B cell (primary cell): ENCODE measurements around the gene PLS1. TPM values are rescaled to one million over a fixed set of nuclear protein-coding genes. Genes with fewer than 3 reads are reported as not detected.

Source experiments
- ATAC-seq: fragments of 200-7000 bp; cut with Tn5 transposase; one replicate; pipeline ENCODE4 v1.10.0; 2021; ENCODE audit warnings: low read depth, mild to moderate bottlenecking, moderate number of reproducible peaks, moderate library complexity
- CTCF ChIA-PET: fragments of 350-600 bp; sonication (Branson Sonifier 250); formaldehyde crosslinking; loops from one replicate; lab custom pipeline; 2021; ENCODE audit warnings: antibody characterized with exemption, inconsistent platforms; lab: Charles Lee
- POLR2A ChIA-PET: fragments of 350-600 bp; sonication (Branson Sonifier 250); formaldehyde crosslinking; loops from one replicate; lab custom pipeline; 2021; ENCODE audit warnings: antibody characterized with exemption; lab: Charles Lee
- DNase-seq: peaks from one replicate; pipeline ENCODE4 v3.0.0; 2013
- H2AFZ ChIP-seq: 2 replicates; pipeline ENCODE4 v1.6.1; 2012; ENCODE audit warnings: mild to moderate bottlenecking, low read depth, low read length; ENCODE audit not compliant: insufficient read depth, poor library complexity, severe bottlenecking
- H3K27ac ChIP-seq, 2 donors: 1 replicate in 1 of 2; 2 replicates in 1 of 2; pipeline ENCODE4 v1.5.1; 2012 to 2013; ENCODE audit warnings: low read length in 2 of 2, mild to moderate bottlenecking in 2 of 2, moderate library complexity in 1 of 2
- H3K27me3 ChIP-seq, 4 experiments: fragments of 200-600 bp in 1 of 4; sonication (generic) in 1 of 4; replicated peaks in 1 of 4; 1 replicate in 2 of 4; 2 replicates in 2 of 4; pipeline versions ENCODE4 v1.6.1 to v1.7.0; 2013 to 2016; ENCODE audit warnings: low read length in 3 of 4, mild to moderate bottlenecking in 2 of 4, mixed read lengths in 1 of 4, moderate library complexity in 1 of 4; ENCODE audit not compliant: insufficient read depth in 4 of 4, control insufficient read depth in 3 of 4; ENCODE audit errors: control extremely low read depth in 1 of 4
- H3K36me3 ChIP-seq, 2 experiments: replicated peaks in 1 of 2; 1 replicate in 1 of 2; 2 replicates in 1 of 2; pipeline versions ENCODE4 v1.6.1 to v1.7.1; 2013; ENCODE audit warnings: low read length in 1 of 2; ENCODE audit not compliant: insufficient read depth in 2 of 2, control insufficient read depth in 1 of 2; ENCODE audit errors: control extremely low read depth in 1 of 2, extremely low read depth in 1 of 2
- H3K4me1 ChIP-seq, 2 donors: fragments of 200-600 bp in 1 of 2; sonication (generic) in 1 of 2; 1 replicate in 1 of 2; 2 replicates in 1 of 2; pipeline versions ENCODE4 v1.5.1 to v1.6.1; 2013 to 2017; ENCODE audit warnings: low read length in 2 of 2; ENCODE audit not compliant: control insufficient read depth in 2 of 2, insufficient read depth in 2 of 2
- H3K4me2 ChIP-seq: replicated peaks from 2 replicates; pipeline ENCODE3; 2012; ENCODE audit warnings: mild to moderate bottlenecking, low read depth, low read length; ENCODE audit not compliant: poor library complexity, severe bottlenecking
- H3K4me3 ChIP-seq, 5 experiments: fragments of 200-600 bp in 1 of 5; sonication (generic) in 1 of 5; 1 replicate in 3 of 5; 2 replicates in 2 of 5; pipeline versions ENCODE4 v1.5.1 to v1.7.0; 2011 to 2016; ENCODE audit warnings: low read length in 4 of 5, mild to moderate bottlenecking in 4 of 5, low read depth in 2 of 5, control low read depth in 1 of 5, moderate library complexity in 1 of 5; ENCODE audit not compliant: insufficient read depth in 1 of 5; ENCODE audit errors: control extremely low read depth in 1 of 5, extremely low read depth in 1 of 5
- H3K79me2 ChIP-seq: fragments of 200-600 bp; sonication (generic); one replicate; pipeline ENCODE4 v1.6.0; 2016; ENCODE audit warnings: low read length; ENCODE audit not compliant: control insufficient read depth, insufficient read depth
- H3K9ac ChIP-seq: fragments of 200-600 bp; sonication (generic); 2 replicates; pipeline ENCODE4 v1.6.1; 2017; ENCODE audit warnings: mild to moderate bottlenecking, low read length, moderate library complexity
- H3K9me3 ChIP-seq, 3 donors: one replicate each; pipeline versions ENCODE4 v1.6.1 to v1.7.1; 2013; ENCODE audit warnings: low read length in 2 of 3; ENCODE audit not compliant: control insufficient read depth in 2 of 3, insufficient read depth in 1 of 3; ENCODE audit errors: control extremely low read depth in 1 of 3
- H4K20me1 ChIP-seq: 2 replicates; pipeline ENCODE4 v1.6.0; 2012; ENCODE audit warnings: mild to moderate bottlenecking, low read length; ENCODE audit not compliant: insufficient read depth, control insufficient read depth, poor library complexity, severe bottlenecking
- H3K27ac Mint-ChIP-seq: one replicate; pipeline ENCODE4 v1.8.0; 2021; ENCODE audit warnings: mixed read lengths
- H3K27me3 Mint-ChIP-seq: one replicate; pipeline ENCODE4 v1.8.0; 2021; ENCODE audit warnings: mixed read lengths
- H3K4me1 Mint-ChIP-seq: one replicate; pipeline ENCODE4 v1.8.0; 2021; ENCODE audit warnings: mixed read lengths
- H3K4me3 Mint-ChIP-seq: one replicate; pipeline ENCODE4 v1.8.0; 2021; ENCODE audit warnings: mixed read lengths
- H3K9me3 Mint-ChIP-seq: one replicate; pipeline ENCODE4 v1.8.0; 2022; ENCODE audit warnings: mixed read lengths; ENCODE audit not compliant: insufficient read depth
- EZH2 ChIP-seq: IDR thresholded peaks from 2 replicates; pipeline ENCODE4 v1.6.1; 2012; ENCODE audit warnings: borderline replicate concordance, low read depth, mild to moderate bottlenecking, moderate library complexity, low read length; ENCODE audit not compliant: insufficient read depth, poor library complexity, severe bottlenecking
- WGBS: methylation state at CpG from one replicate; pipeline ENCODE4 v1.1.5; 2013; ENCODE audit warnings: missing lambda C conversion rate; ENCODE audit not compliant: insufficient coverage; 5-methylcytosine and 5-hydroxymethylcytosine counted together
- intact Hi-C: fragments of 100-400 bp; cut with micrococcal nuclease; formaldehyde crosslinking; loops from one replicate; pipeline ENCODE4 v1.10.0; 2022
- polyA plus RNA-seq: library from polyadenylated mRNA; depleted of rRNA; stranded (reverse); fragments of >200 nt; gene quantifications from 2 replicates; pipeline ENCODE4 v1.2.3, GENCODE V29; 2012
- total RNA-seq, 2 donors: library from RNA; stranded (reverse); fragments of 120-200 nt in 1 of 2; gene quantifications; 1 replicate in 1 of 2; 2 replicates in 1 of 2; pipeline versions ENCODE4 v1.2.3 to v1.2.4, GENCODE V29; 2013 to 2022
- TF ChIP-seq, protein P1 (sequence below): fragments of 200-600 bp; IDR thresholded peaks from one replicate; pipeline ENCODE4 v1.8.0; 2022; ENCODE audit warnings: antibody characterized with exemption, mild to moderate bottlenecking

The PLS1 gene
- total and polyA plus RNA-seq, 2 donors (not counting 1 experiment from before 2014, with no cell fraction given), result 0.13 to 0.74 TPM

GRCh38 chr3:142642956-142643355, 46.8 kb downstream of the PLS1 start:
- CTCF ChIA-PET, result no interaction called here
- Mint-ChIP-seq H3K27ac (no peak overlapping the region), H3K9me3 (no peaks in the 10 kb centered on the region), H3K27me3 (peaks cover under 1% of the 10 kb centered on the region), H3K4me3 (no peak overlapping the region), H3K4me1 (no peaks in the 10 kb centered on the region)
- POLR2A ChIA-PET, result no interaction called here
- TF ChIP-seq EZH2, result no peak
- TF ChIP-seq, protein P1, sequence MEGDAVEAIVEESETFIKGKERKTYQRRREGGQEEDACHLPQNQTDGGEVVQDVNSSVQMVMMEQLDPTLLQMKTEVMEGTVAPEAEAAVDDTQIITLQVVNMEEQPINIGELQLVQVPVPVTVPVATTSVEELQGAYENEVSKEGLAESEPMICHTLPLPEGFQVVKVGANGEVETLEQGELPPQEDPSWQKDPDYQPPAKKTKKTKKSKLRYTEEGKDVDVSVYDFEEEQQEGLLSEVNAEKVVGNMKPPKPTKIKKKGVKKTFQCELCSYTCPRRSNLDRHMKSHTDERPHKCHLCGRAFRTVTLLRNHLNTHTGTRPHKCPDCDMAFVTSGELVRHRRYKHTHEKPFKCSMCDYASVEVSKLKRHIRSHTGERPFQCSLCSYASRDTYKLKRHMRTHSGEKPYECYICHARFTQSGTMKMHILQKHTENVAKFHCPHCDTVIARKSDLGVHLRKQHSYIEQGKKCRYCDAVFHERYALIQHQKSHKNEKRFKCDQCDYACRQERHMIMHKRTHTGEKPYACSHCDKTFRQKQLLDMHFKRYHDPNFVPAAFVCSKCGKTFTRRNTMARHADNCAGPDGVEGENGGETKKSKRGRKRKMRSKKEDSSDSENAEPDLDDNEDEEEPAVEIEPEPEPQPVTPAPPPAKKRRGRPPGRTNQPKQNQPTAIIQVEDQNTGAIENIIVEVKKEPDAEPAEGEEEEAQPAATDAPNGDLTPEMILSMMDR, result no peak
- no peaks in the 10 kb centered on the region for H3K27me3 ChIP-seq
- H3K36me3 ChIP-seq, result no peaks in the 10 kb centered on the region
- no peaks in the 10 kb centered on the region for H3K9me3 ChIP-seq
- no peak overlapping the region for H3K9ac ChIP-seq
- ATAC-seq (no peak), DNase-seq (no peak)
- H2AFZ ChIP-seq, result no peak overlapping the region
- no peak overlapping the region for H3K27ac ChIP-seq
- intact Hi-C loops, result no loop called here
- no peaks in the 10 kb centered on the region for H3K4me1 ChIP-seq
- no peak overlapping the region for H3K4me2 ChIP-seq
- H3K79me2 ChIP-seq, result no peaks in the 10 kb centered on the region
- H3K4me3 ChIP-seq, result no peak overlapping the region
- H4K20me1 ChIP-seq, result no peaks in the 10 kb centered on the region

GRCh38 chr3:142644502-142644901, 48.3 kb downstream of the PLS1 start:
- Histone ChIP-seq H3K27me3 (no peaks in the 10 kb centered on the region), H3K4me2 (no peak overlapping the region), H3K4me1 (no peaks in the 10 kb centered on the region), H3K4me3 (no peak overlapping the region), H4K20me1 (no peaks in the 10 kb centered on the region), H3K27ac (no peak overlapping the region), H2AFZ (no peak overlapping the region), H3K79me2 (no peaks in the 10 kb centered on the region), H3K36me3 (no peaks in the 10 kb centered on the region), H3K9me3 (no peaks in the 10 kb centered on the region), H3K9ac (no peak overlapping the region)
- no peak for TF ChIP-seq EZH2
- TF ChIP-seq, protein P1, result no peak
- Mint-ChIP-seq H3K27me3 (peaks cover 4% of the 10 kb centered on the region), H3K9me3 (no peaks in the 10 kb centered on the region), H3K4me1 (no peaks in the 10 kb centered on the region), H3K27ac (no peak overlapping the region), H3K4me3 (no peak overlapping the region)
- ATAC-seq (no peak), DNase-seq (no peak)
- intact Hi-C loops, result no loop called here
- ChIA-PET POLR2A (no interaction called here), CTCF (no interaction called here)
- WGBS, result 100% methylated on average over 3 of the region's 6 CpGs
